ENCODE measurements around the gene REP15.

The REP15 gene

GRCh38 chr12:27695556-27696292 is 523 bp upstream of the REP15 start:
- DNase-seq (ENCODE audit: low read depth): no peak
- no peak overlapping the region for H3K4me3 ChIP-seq (ENCODE audit: low read depth, low read length)
- TF ChIP-seq, protein P1, sequence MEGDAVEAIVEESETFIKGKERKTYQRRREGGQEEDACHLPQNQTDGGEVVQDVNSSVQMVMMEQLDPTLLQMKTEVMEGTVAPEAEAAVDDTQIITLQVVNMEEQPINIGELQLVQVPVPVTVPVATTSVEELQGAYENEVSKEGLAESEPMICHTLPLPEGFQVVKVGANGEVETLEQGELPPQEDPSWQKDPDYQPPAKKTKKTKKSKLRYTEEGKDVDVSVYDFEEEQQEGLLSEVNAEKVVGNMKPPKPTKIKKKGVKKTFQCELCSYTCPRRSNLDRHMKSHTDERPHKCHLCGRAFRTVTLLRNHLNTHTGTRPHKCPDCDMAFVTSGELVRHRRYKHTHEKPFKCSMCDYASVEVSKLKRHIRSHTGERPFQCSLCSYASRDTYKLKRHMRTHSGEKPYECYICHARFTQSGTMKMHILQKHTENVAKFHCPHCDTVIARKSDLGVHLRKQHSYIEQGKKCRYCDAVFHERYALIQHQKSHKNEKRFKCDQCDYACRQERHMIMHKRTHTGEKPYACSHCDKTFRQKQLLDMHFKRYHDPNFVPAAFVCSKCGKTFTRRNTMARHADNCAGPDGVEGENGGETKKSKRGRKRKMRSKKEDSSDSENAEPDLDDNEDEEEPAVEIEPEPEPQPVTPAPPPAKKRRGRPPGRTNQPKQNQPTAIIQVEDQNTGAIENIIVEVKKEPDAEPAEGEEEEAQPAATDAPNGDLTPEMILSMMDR (IDR thresholded peaks at IDR 0.05; ENCODE audit: insufficient read depth, low read depth, low read length, missing control alignments): no peak

GRCh38 chr12:27696864-27697564 is 767 bp downstream of the REP15 start:
- TF ChIP-seq, protein P1 (IDR thresholded peaks at IDR 0.05; ENCODE audit: insufficient read depth, low read depth, low read length, missing control alignments): no peak

DNA sequence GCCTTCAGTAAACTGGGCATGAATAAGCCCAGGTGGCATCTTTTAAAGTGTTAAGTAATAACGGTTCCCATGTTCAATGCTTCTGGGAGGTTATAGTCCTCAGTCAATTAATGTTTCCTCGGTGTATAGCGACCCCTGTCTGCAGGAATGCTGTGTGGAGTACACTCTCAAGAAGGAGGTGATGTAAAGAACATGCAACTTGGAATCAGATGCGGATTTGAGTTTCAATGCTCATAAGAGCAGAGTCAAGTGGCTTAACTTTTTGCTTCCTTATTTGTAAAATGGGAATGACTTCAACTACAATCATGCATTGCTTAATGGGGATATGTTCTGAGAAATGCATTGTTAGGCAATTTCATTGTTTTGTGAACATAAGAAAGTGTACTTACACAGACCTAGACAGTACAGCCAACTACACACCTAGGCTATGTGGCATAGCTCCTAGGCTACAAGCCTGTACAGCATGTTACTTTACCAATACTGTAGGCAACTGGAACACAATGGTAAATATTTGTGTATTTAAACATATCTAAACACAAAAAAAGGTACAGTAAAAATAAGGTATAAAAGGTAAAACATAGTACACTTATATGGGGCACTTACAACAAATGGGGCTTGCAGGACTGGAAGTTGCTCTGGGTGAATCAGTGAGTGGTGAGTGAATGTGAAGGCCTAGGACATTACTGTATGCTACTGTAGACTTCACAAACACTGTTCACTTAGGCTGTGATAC is 7.6 kb downstream of the REP15 start:
- DNase-seq (ENCODE audit: low read depth): peak; percentile 79
- TF ChIP-seq, protein P1 (IDR thresholded peaks at IDR 0.05; ENCODE audit: insufficient read depth, low read depth, low read length, missing control alignments): peak; percentile 83
- H3K4me3 ChIP-seq (ENCODE audit: low read depth, low read length): no peak overlapping the region

More at GRCh38 chr12:27696864-27697564, 767 bp downstream of the REP15 start:
- H3K4me3 ChIP-seq (ENCODE audit: low read depth, low read length): no peak overlapping the region
- DNase-seq (ENCODE audit: low read depth): no peak

DNA sequence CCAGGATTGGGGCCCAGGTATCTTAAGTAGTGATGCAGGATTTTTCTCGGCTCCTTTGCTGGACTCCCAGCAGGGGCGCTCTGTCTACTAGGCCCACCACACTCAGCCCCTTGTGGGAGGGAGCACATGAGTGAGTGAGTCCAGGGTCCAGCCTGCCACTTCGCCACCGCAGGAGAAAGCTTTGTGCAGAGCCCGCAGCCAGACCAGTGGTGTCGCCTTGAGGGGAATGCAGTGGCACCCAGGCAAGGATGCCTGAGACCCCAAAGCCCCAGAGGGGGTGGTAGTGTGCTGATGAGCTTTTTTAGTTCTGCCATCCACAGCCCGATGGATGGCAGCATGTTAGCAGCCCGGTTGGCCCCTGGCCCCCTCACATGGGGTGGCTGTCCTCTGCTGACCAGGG is 9.0 kb downstream of the REP15 start:
- TF ChIP-seq, protein P1 (IDR thresholded peaks at IDR 0.05; ENCODE audit: insufficient read depth, low read depth, low read length, missing control alignments): no peak
- no peak overlapping the region for H3K4me3 ChIP-seq (ENCODE audit: low read depth, low read length)
- DNase-seq (ENCODE audit: low read depth): no peak

GRCh38 chr12:27707216-27707615 is 11.0 kb downstream of the REP15 start:
- no peak for DNase-seq (ENCODE audit: low read depth)

GRCh38 chr12:27709212-27709931 is 13.1 kb downstream of the REP15 start:
- H3K4me3 ChIP-seq (ENCODE audit: low read depth, low read length): peak overlapping the region; percentile 93
- TF ChIP-seq, protein P1 (IDR thresholded peaks at IDR 0.05; ENCODE audit: insufficient read depth, low read depth, low read length, missing control alignments): no peak
- DNase-seq (ENCODE audit: low read depth): no peak

More at GRCh38 chr12:27707216-27707615, 11.0 kb downstream of the REP15 start:
- TF ChIP-seq, protein P1 (IDR thresholded peaks at IDR 0.05; ENCODE audit: insufficient read depth, low read depth, low read length, missing control alignments): no peak
- no peak overlapping the region for H3K4me3 ChIP-seq (ENCODE audit: low read depth, low read length)

Measured in GM12865 (cell line).